Central memory CD8-positive, alpha-beta T cell (primary cell): ENCODE data around the gene MGST1.

Source experiments
- ATAC-seq: fragments of 150-1000 bp; cut with Tn5 transposase; replicated peaks from 2 replicates; pipeline ENCODE4 v1.10.0; 2022; ENCODE audit warnings: mild to moderate bottlenecking, moderate FRiP score, moderate number of reproducible peaks; ENCODE audit not compliant: poor library complexity, severe bottlenecking; ENCODE audit errors: extremely low read depth
- DNase-seq, 2 donors: peaks; one replicate each; pipeline ENCODE4 v3.0.0; 2021; ENCODE audit warnings: low spot score in 2 of 2
- H3K27ac Mint-ChIP-seq: one replicate; pipeline ENCODE4 v1.8.0; 2022; ENCODE audit warnings: low read depth, mild to moderate bottlenecking, moderate library complexity, mixed read lengths
- H3K27me3 Mint-ChIP-seq: one replicate; pipeline ENCODE4 v1.8.0; 2022; ENCODE audit warnings: mixed read lengths
- H3K36me3 Mint-ChIP-seq: one replicate; pipeline ENCODE4 v1.8.0; 2022; ENCODE audit warnings: mild to moderate bottlenecking, moderate library complexity, mixed read lengths; ENCODE audit not compliant: insufficient read depth
- H3K4me1 Mint-ChIP-seq: one replicate; pipeline ENCODE4 v1.8.0; 2022; ENCODE audit warnings: mixed read lengths
- H3K4me3 Mint-ChIP-seq: one replicate; pipeline ENCODE4 v1.8.0; 2022; ENCODE audit warnings: mild to moderate bottlenecking, moderate library complexity, mixed read lengths
- H3K9me3 Mint-ChIP-seq: one replicate; pipeline ENCODE4 v1.8.0; 2022; ENCODE audit warnings: mixed read lengths

MGST1 gene, protein sequence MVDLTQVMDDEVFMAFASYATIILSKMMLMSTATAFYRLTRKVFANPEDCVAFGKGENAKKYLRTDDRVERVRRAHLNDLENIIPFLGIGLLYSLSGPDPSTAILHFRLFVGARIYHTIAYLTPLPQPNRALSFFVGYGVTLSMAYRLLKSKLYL

DNA sequence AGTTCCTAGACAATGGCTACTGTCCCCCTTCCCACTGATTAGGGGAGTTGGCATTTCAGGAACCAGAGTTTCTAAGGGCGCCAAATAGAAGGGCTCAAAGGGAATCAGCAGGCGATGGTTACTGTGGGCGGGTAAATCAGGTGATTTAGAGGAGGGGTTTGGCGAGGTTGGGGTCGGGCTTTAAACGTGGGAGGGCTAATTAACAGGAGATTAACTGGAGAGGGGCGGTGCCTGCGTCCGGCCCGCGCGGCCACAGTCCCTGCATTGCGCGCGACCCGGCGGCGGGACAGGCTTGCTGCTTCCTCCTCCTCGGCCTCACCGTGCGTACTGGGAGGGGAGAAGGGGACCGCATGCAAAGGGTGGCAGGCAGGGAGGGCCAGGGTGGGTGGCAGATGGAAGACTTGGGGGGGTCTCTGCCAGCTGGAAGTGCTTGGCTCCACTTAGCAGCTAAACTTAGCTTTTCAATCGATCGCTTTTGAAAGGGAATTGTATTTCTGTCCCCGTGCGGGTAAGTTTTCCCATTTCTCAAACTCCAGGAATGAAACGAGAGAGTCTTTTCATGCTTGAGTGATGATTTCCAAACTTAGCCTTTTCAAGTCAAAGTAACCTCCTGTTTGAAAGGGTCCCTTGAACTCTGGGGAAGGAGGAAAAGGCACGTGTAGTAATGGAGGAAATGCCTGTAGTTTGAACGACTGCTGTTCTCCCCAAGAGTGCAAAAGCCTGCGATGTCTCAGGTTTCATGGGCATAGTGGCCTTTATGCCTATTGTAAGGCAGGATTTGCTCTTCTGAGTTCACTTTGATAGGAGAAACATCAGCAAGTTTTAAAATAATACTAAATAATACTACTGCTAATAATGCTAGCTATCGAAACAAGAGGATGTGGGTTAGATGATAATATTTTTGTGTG, at the start of gene MGST1:
MGST1 (plus strand) TSS at position 255 of the 908 bp plus-strand sequence. CDS start 6,608 bp downstream, outside the sequence.
- no peak for DNase-seq
- H3K4me3 Mint-ChIP-seq, result no peak within 1 kb of the TSS
- peaks cover 9% of the 10 kb centered on the region for H3K9me3 Mint-ChIP-seq
- ATAC-seq, result no peak
- H3K27me3 Mint-ChIP-seq, result no peaks in the 10 kb centered on the region
- H3K4me1 Mint-ChIP-seq, result no peaks in the 10 kb centered on the region
- no peak within 1 kb of the TSS for H3K27ac Mint-ChIP-seq
- no peaks in the 10 kb centered on the region for H3K36me3 Mint-ChIP-seq

GRCh38 chr12:16299403-16299802, 48.0 kb upstream of the MGST1 start:
- H3K27ac Mint-ChIP-seq, result no peak overlapping the region
- H3K27me3 Mint-ChIP-seq, result no peaks in the 10 kb centered on the region
- DNase-seq (no peak), ATAC-seq (no peak)
- H3K4me3 Mint-ChIP-seq, result no peak overlapping the region
- H3K9me3 Mint-ChIP-seq, result peaks cover 20% of the 10 kb centered on the region
- H3K36me3 Mint-ChIP-seq, result no peaks in the 10 kb centered on the region
- no peaks in the 10 kb centered on the region for H3K4me1 Mint-ChIP-seq

GRCh38 chr12:16300122-16300521, 47.3 kb upstream of the MGST1 start:
- H3K36me3 Mint-ChIP-seq, result no peaks in the 10 kb centered on the region
- H3K4me1 Mint-ChIP-seq, result no peaks in the 10 kb centered on the region
- H3K27ac Mint-ChIP-seq, result no peak overlapping the region
- no peaks in the 10 kb centered on the region for H3K27me3 Mint-ChIP-seq
- no peak for ATAC-seq
- H3K4me3 Mint-ChIP-seq, result no peak overlapping the region
- DNase-seq, result no peak
- peaks cover 20% of the 10 kb centered on the region for H3K9me3 Mint-ChIP-seq

- DNase-seq, result no peak
- H3K9me3 Mint-ChIP-seq, result peaks cover 18% of the 10 kb centered on the region
- no peaks in the 10 kb centered on the region for H3K4me1 Mint-ChIP-seq
- ATAC-seq, result no peak
- H3K27ac Mint-ChIP-seq, result no peak overlapping the region
- H3K4me3 Mint-ChIP-seq, result no peak overlapping the region
- H3K36me3 Mint-ChIP-seq, result no peaks in the 10 kb centered on the region
- no peaks in the 10 kb centered on the region for H3K27me3 Mint-ChIP-seq
These were observed 46.7 kb upstream of the MGST1 start for GRCh38 chr12:16300736-16301135.

DNA sequence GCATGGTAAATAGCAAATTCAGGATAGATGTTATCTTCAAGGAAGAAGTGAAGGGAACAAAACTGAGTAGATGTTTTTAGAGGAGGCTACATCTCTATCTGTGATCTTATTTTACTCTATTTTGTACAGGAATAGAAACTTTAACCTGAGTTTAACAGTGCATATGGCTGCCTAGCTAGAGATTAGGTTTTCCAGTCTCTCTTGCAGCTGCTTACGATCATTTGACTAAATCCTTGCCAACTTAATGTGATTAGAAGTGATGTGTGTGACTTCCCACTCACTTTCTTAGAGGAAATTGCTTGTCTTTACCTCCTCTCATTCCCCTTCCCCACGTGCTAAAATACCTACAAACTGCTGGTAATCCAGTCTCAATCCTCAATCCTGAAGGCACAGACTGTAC, 43.5 kb upstream of the MGST1 start:
- H3K4me1 Mint-ChIP-seq, result no peaks in the 10 kb centered on the region
- peaks cover 7% of the 10 kb centered on the region for H3K9me3 Mint-ChIP-seq
- no peak for DNase-seq
- H3K4me3 Mint-ChIP-seq, result no peak overlapping the region
- no peak overlapping the region for H3K27ac Mint-ChIP-seq
- H3K36me3 Mint-ChIP-seq, result no peaks in the 10 kb centered on the region
- no peak for ATAC-seq
- no peaks in the 10 kb centered on the region for H3K27me3 Mint-ChIP-seq

- H3K27ac Mint-ChIP-seq, result no peak overlapping the region
- H3K9me3 Mint-ChIP-seq, result peaks cover 17% of the 10 kb centered on the region
- H3K36me3 Mint-ChIP-seq, result no peaks in the 10 kb centered on the region
- no peaks in the 10 kb centered on the region for H3K4me1 Mint-ChIP-seq
- no peaks in the 10 kb centered on the region for H3K27me3 Mint-ChIP-seq
- no peak for DNase-seq
- ATAC-seq, result no peak
- no peak overlapping the region for H3K4me3 Mint-ChIP-seq
These were observed 39.5 kb upstream of the MGST1 start for GRCh38 chr12:16307856-16308475.

DNA sequence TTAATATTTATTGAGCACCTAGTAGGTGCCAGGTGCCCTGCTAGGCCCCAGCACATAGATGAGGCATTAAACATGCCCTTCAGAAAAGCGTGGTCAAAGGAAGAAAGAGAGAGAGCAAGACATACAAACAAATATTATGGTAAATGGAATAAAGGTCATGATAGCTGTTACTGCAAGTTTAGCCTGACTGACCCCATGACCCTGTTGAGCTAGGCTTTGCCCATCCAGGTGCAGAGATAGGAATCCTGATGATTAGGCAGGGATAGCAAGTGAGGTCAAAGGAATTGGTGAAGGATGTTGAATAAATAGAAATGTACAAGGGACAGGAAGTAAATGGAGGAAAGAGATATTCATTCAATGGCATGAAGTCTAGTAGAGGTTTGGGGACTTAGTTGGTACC, 36.5 kb upstream of the MGST1 start:
- Mint-ChIP-seq H3K27me3 (no peaks in the 10 kb centered on the region), H3K4me1 (no peaks in the 10 kb centered on the region)
- ATAC-seq, result no peak

DNA sequence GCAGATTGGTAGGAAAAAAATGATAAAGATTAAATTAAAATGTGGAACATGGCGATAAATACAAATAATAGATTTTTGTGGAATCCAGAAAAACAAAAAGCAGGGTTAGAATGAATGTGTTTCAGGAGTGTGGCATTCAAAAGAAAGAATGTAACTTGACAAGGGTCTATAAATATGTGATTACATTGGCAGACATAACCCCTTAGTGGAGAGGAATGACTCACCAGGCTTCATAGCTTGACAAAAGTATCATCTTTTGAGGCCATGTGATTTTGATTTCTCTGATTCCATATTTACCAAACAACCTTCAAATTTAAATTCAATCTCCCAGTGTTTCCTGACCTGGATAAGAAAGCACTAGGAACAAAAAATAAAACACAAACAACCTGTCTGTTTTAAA, 24.4 kb upstream of the MGST1 start:
- no peak for DNase-seq
- Mint-ChIP-seq H3K27ac (no peak overlapping the region), H3K4me3 (no peak overlapping the region), H3K36me3 (no peaks in the 10 kb centered on the region), H3K27me3 (no peaks in the 10 kb centered on the region), H3K4me1 (no peaks in the 10 kb centered on the region), H3K9me3 (peaks cover 11% of the 10 kb centered on the region)
- no peak for ATAC-seq

More for the DNA sequence above, 36.5 kb upstream of the MGST1 start:
- Mint-ChIP-seq H3K9me3 (peaks cover 27% of the 10 kb centered on the region), H3K4me3 (no peak overlapping the region), H3K27ac (no peak overlapping the region), H3K36me3 (no peaks in the 10 kb centered on the region)
- DNase-seq, result no peak

DNA sequence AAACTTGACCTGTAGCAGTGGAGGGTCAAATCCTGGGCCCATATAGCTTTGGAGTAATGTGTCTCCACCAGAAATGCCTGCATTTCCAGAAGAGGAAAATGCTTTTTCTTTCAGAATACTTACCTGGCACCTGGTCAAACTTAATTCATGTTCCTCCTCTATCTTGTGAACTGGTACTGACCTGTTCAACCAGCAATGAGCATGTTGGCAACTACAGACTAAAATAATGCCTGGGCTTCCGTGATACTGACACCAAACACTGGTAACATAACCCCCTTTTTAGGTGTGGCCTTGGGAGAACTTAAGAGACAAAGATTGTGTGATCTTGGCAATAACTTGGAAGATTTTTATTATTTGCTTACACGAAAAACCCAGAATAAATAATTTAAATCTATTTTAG, 23.8 kb upstream of the MGST1 start:
- ATAC-seq, result no peak
- Mint-ChIP-seq H3K4me3 (no peak overlapping the region), H3K27ac (no peak overlapping the region)

DNA sequence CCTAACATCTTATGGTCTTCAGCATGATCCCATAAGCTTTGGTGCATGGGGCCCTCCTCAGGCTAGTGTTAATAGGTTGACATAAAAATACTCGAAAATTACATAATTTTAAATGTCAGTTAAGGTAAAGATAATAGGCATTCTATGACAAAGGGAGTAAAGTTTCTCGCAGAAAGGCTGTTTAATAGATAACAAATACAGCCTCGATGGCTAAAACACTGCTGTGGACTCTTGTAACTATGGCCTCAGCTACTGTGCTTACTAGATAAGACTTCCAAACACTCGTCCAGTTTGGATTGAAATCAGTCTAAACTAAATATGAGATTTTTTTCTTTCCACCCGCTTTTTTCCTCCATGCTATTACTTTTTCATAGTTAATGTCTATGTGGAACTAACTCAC, 23.2 kb upstream of the MGST1 start:
- H3K27ac Mint-ChIP-seq, result no peak overlapping the region
- H3K27me3 Mint-ChIP-seq, result no peaks in the 10 kb centered on the region
- no peak for DNase-seq
- H3K4me1 Mint-ChIP-seq, result no peaks in the 10 kb centered on the region
- H3K36me3 Mint-ChIP-seq, result no peaks in the 10 kb centered on the region
- H3K9me3 Mint-ChIP-seq, result peaks cover 11% of the 10 kb centered on the region
- no peak overlapping the region for H3K4me3 Mint-ChIP-seq
- no peak for ATAC-seq

More for the DNA sequence above, 23.8 kb upstream of the MGST1 start:
- no peak for DNase-seq
- Mint-ChIP-seq H3K9me3 (peaks cover 11% of the 10 kb centered on the region), H3K36me3 (no peaks in the 10 kb centered on the region), H3K27me3 (no peaks in the 10 kb centered on the region), H3K4me1 (no peaks in the 10 kb centered on the region)

DNA sequence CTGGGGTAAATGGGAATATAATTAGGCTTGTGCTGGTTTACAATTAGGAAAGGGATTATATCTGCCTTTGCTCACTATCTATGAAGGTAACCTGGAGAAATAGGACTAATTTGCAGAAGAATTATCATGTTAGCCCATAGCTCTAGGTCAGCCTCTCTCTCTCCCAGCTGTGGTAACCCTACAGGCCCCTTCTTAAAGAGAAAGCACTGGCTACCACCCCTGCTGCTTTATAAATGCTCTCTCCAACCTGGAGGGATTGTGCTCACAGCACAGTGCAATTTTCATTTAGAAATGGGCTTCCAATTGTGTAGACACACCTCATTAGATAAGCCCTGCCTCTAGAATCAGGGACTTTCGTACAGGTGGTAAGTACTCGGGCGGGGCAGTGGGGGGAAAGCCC, 22.7 kb upstream of the MGST1 start:
- Mint-ChIP-seq H3K36me3 (no peaks in the 10 kb centered on the region), H3K27ac (no peak overlapping the region), H3K4me1 (no peaks in the 10 kb centered on the region), H3K4me3 (no peak overlapping the region), H3K27me3 (no peaks in the 10 kb centered on the region), H3K9me3 (peaks cover 11% of the 10 kb centered on the region)
- DNase-seq, result no peak
- ATAC-seq, result no peak

DNA sequence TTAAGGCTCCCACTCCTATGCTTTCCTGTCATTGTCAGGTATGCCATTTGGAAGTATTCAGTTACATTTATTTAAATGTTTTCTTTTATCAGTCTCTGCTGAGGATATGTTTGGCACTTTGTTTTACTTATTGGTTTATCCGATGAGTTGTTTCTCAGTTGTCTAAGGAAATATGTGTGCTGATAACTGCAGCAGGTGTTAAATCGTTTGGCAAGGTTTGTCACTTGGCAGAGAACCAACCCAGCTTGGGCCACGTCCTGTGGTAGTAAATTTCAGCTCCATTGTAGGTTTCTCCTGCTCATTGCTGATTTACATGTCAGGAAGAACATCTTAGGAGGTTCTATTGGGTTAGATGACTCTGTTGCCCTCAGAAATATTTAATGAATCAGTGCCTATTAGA, 22.0 kb upstream of the MGST1 start:
- H3K4me1 Mint-ChIP-seq, result no peaks in the 10 kb centered on the region
- H3K36me3 Mint-ChIP-seq, result no peaks in the 10 kb centered on the region
- ATAC-seq (no peak), DNase-seq (no peak)
- no peak overlapping the region for H3K27ac Mint-ChIP-seq
- H3K4me3 Mint-ChIP-seq, result no peak overlapping the region
- peaks cover 11% of the 10 kb centered on the region for H3K9me3 Mint-ChIP-seq
- H3K27me3 Mint-ChIP-seq, result no peaks in the 10 kb centered on the region

- no peak for ATAC-seq
- H3K27me3 Mint-ChIP-seq, result no peaks in the 10 kb centered on the region
- H3K36me3 Mint-ChIP-seq, result no peaks in the 10 kb centered on the region
- no peaks in the 10 kb centered on the region for H3K9me3 Mint-ChIP-seq
- no peak for DNase-seq
- no peak overlapping the region for H3K27ac Mint-ChIP-seq
- no peaks in the 10 kb centered on the region for H3K4me1 Mint-ChIP-seq
- H3K4me3 Mint-ChIP-seq, result no peak overlapping the region
These were observed 19.5 kb upstream of the MGST1 start for GRCh38 chr12:16327963-16328362.
